CD4-positive, alpha-beta memory T cell (primary cell): ENCODE data around the gene CLEC3A. TPM values are rescaled to one million over a fixed set of nuclear protein-coding genes. Genes with fewer than 3 reads are reported as not detected.

Experiments used
- CTCF ChIA-PET: fragments of 350-600 bp; sonication (Branson Sonifier 250); formaldehyde crosslinking; loops from one replicate; lab custom pipeline; 2021; ENCODE audit warnings: inconsistent platforms; ENCODE audit not compliant: partially characterized antibody; lab: Charles Lee
- POLR2A ChIA-PET: fragments of 350-600 bp; sonication (Branson Sonifier 250); formaldehyde crosslinking; loops from one replicate; lab custom pipeline; 2021; ENCODE audit not compliant: partially characterized antibody; lab: Charles Lee
- DNase-seq, 5 donors: peaks; one replicate each; pipeline versions ENCODE4 v3.0.0 to v3.0.0-alpha.2; 2020 to 2022; ENCODE audit warnings: mixed read lengths in 1 of 5
- H3K27ac ChIP-seq: one replicate; pipeline ENCODE4 v1.7.0; 2013; ENCODE audit warnings: low read depth, low read length
- H3K27me3 ChIP-seq: 2 replicates; pipeline ENCODE4 v1.7.0; 2013; ENCODE audit warnings: mild to moderate bottlenecking, low read length, moderate library complexity; ENCODE audit not compliant: insufficient read depth
- H3K36me3 ChIP-seq: 2 replicates; pipeline ENCODE4 v1.7.0; 2013; ENCODE audit warnings: mild to moderate bottlenecking, low read length, moderate library complexity; ENCODE audit not compliant: insufficient read depth
- H3K4me1 ChIP-seq: 2 replicates; pipeline ENCODE4 v1.7.0; 2013; ENCODE audit warnings: mild to moderate bottlenecking, low read length, moderate library complexity; ENCODE audit not compliant: insufficient read depth
- H3K4me3 ChIP-seq, 2 donors: one replicate each; pipeline ENCODE4 v1.7.0; 2013; ENCODE audit warnings: low read length in 2 of 2, mild to moderate bottlenecking in 1 of 2
- H3K9me3 ChIP-seq, 2 donors: one replicate each; pipeline ENCODE4 v1.7.0; 2013; ENCODE audit warnings: low read length in 2 of 2, control low read depth in 1 of 2; ENCODE audit not compliant: control insufficient read depth in 1 of 2
- H3K27ac Mint-ChIP-seq, 7 donors: one replicate each; pipeline ENCODE4 v1.8.0; 2020 to 2021; ENCODE audit warnings: mixed read lengths in 7 of 7, mild to moderate bottlenecking in 6 of 7, inconsistent platforms in 3 of 7, moderate library complexity in 3 of 7
- H3K27me3 Mint-ChIP-seq, 2 donors: one replicate each; pipeline ENCODE4 v1.8.0; 2020 to 2021; ENCODE audit warnings: mixed read lengths in 2 of 2
- H3K36me3 Mint-ChIP-seq, 2 donors: one replicate each; pipeline ENCODE4 v1.8.0; 2020 to 2021; ENCODE audit warnings: mixed read lengths in 2 of 2, inconsistent platforms in 1 of 2, mild to moderate bottlenecking in 1 of 2
- H3K4me1 Mint-ChIP-seq, 4 donors: one replicate each; pipeline ENCODE4 v1.8.0; 2020 to 2021; ENCODE audit warnings: mixed read lengths in 4 of 4, mild to moderate bottlenecking in 1 of 4
- H3K4me3 Mint-ChIP-seq, 8 donors: one replicate each; pipeline ENCODE4 v1.8.0; 2020 to 2021; ENCODE audit warnings: mixed read lengths in 8 of 8, mild to moderate bottlenecking in 7 of 8, moderate library complexity in 6 of 8, inconsistent platforms in 3 of 8
- H3K9me3 Mint-ChIP-seq, 8 donors: one replicate each; pipeline ENCODE4 v1.8.0; 2020 to 2021; ENCODE audit warnings: mixed read lengths in 8 of 8, mild to moderate bottlenecking in 5 of 8, inconsistent platforms in 3 of 8, moderate library complexity in 1 of 8
- intact Hi-C: fragments of 100-400 bp; cut with micrococcal nuclease; formaldehyde crosslinking; loops from one replicate; pipeline ENCODE4 v1.15.1; 2023
- polyA plus RNA-seq, 2 donors: library from polyadenylated mRNA; unstranded; fragments of 300-500 nt; fragmentation: Illumina TruSeq; gene quantifications; one replicate each; pipeline ENCODE4 v1.2.3, GENCODE V29; 2021
- total RNA-seq, 2 experiments: library from RNA; stranded (reverse); gene quantifications; one replicate each; pipeline ENCODE4 v1.2.3, GENCODE V29; 2021

The CLEC3A gene
- not detected for total RNA-seq
- polyA plus RNA-seq = not detected

GRCh38 chr16:78022347-78023060 lies at the start of gene CLEC3A:
Gene CLEC3A (plus strand): TSS chr16:78022548. CDS start chr16:78022627, 79 bp downstream.
- CTCF ChIA-PET = no interaction called here
- Mint-ChIP-seq H3K9me3 (peaks cover 0 to 1% (median 0%) of the 10 kb centered on the region in 8 donors), H3K27ac (no peak within 1 kb of the TSS), H3K27me3 (peaks cover 3 to 4% of the 10 kb centered on the region in 2 donors), H3K36me3 (no peaks in the 10 kb centered on the region), H3K4me3 (no peak within 1 kb of the TSS), H3K4me1 (no peaks in the 10 kb centered on the region)
- Histone ChIP-seq H3K36me3 (no peaks in the 10 kb centered on the region), H3K27ac (no peak within 1 kb of the TSS), H3K4me1 (no peaks in the 10 kb centered on the region), H3K27me3 (no peaks in the 10 kb centered on the region), H3K9me3 (no peaks in the 10 kb centered on the region), H3K4me3 (no peak within 1 kb of the TSS)
- intact Hi-C loops = no loop called here
- DNase-seq = no peak
- POLR2A ChIA-PET = no interaction called here

- H3K4me3 Mint-ChIP-seq = no peak overlapping the region
- DNase-seq = no peak
- no peaks in the 10 kb centered on the region for H3K9me3 Mint-ChIP-seq
- peaks cover 0 to 2% (median 0%) of the 10 kb centered on the region in 4 donors for H3K4me1 Mint-ChIP-seq
- Histone ChIP-seq H3K27me3 (no peaks in the 10 kb centered on the region), H3K36me3 (no peaks in the 10 kb centered on the region), H3K4me3 (no peak overlapping the region), H3K4me1 (no peaks in the 10 kb centered on the region), H3K9me3 (no peaks in the 10 kb centered on the region), H3K27ac (no peak overlapping the region)
- intact Hi-C loops = no loop called here
- H3K36me3 Mint-ChIP-seq = no peaks in the 10 kb centered on the region
- ChIA-PET CTCF (interaction anchor here (1.5 kb wide), 1 partner anchor 300 kb away, joined by 7 read pairs; no protein-coding TSS in a partner anchor), POLR2A (no interaction called here)
- H3K27me3 Mint-ChIP-seq = peaks cover 7 to 20% of the 10 kb centered on the region in 2 donors
- H3K27ac Mint-ChIP-seq = no peak overlapping the region
These were observed 47.5 kb upstream of the CLEC3A start for GRCh38 chr16:77974883-77975282.

GRCh38 chr16:77975942-77976341 lies 46.4 kb upstream of the CLEC3A start:
- H3K27ac Mint-ChIP-seq = no peak overlapping the region
- peaks cover 0 to 2% (median 0%) of the 10 kb centered on the region in 4 donors for H3K4me1 Mint-ChIP-seq
- Histone ChIP-seq H3K4me1 (no peaks in the 10 kb centered on the region), H3K9me3 (no peaks in the 10 kb centered on the region), H3K27ac (no peak overlapping the region), H3K4me3 (no peak overlapping the region), H3K27me3 (no peaks in the 10 kb centered on the region), H3K36me3 (no peaks in the 10 kb centered on the region)
- no peak for DNase-seq
- CTCF ChIA-PET = interaction anchor here (0.7 to 1.3 kb wide), 2 partner anchors 11 to 301 kb away, joined by 3 to 4 read pairs; no protein-coding TSS in a partner anchor
- intact Hi-C loops = no loop called here
- POLR2A ChIA-PET = no interaction called here
- no peaks in the 10 kb centered on the region for H3K9me3 Mint-ChIP-seq
- H3K27me3 Mint-ChIP-seq = peaks cover 7 to 20% of the 10 kb centered on the region in 2 donors
- no peaks in the 10 kb centered on the region for H3K36me3 Mint-ChIP-seq
- no peak overlapping the region for H3K4me3 Mint-ChIP-seq

- Mint-ChIP-seq H3K4me3 (no peak overlapping the region), H3K27me3 (peaks cover 7 to 18% of the 10 kb centered on the region in 2 donors), H3K9me3 (no peaks in the 10 kb centered on the region), H3K27ac (no peak overlapping the region), H3K36me3 (no peaks in the 10 kb centered on the region), H3K4me1 (no peaks in the 10 kb centered on the region)
- H3K36me3 ChIP-seq = no peaks in the 10 kb centered on the region
- ChIA-PET CTCF (interaction anchor here (1.3 kb wide), 1 partner anchor 12 kb away, joined by 3 read pairs; no protein-coding TSS in a partner anchor), POLR2A (no interaction called here)
- no peak overlapping the region for H3K27ac ChIP-seq
- no peaks in the 10 kb centered on the region for H3K27me3 ChIP-seq
- no peak for DNase-seq
- H3K4me1 ChIP-seq = no peaks in the 10 kb centered on the region
- H3K4me3 ChIP-seq = no peak overlapping the region
- H3K9me3 ChIP-seq = no peaks in the 10 kb centered on the region
- intact Hi-C loops = no loop called here
These were observed 45.0 kb upstream of the CLEC3A start for GRCh38 chr16:77977339-77977738.

GRCh38 chr16:77985111-77985510 lies 37.2 kb upstream of the CLEC3A start:
- H3K9me3 ChIP-seq = no peaks in the 10 kb centered on the region
- CTCF ChIA-PET = interaction anchor here (1.4 to 4.8 kb wide), 2 partner anchors 13 to 17 kb away, joined by 4 to 26 read pairs; no protein-coding TSS in a partner anchor
- POLR2A ChIA-PET = no interaction called here
- no peaks in the 10 kb centered on the region for H3K27me3 ChIP-seq
- H3K4me3 ChIP-seq = no peak overlapping the region
- H3K27ac ChIP-seq = no peak overlapping the region
- no peaks in the 10 kb centered on the region for H3K4me1 ChIP-seq
- Mint-ChIP-seq H3K4me3 (no peak overlapping the region), H3K9me3 (no peaks in the 10 kb centered on the region), H3K27ac (no peak overlapping the region), H3K27me3 (peaks cover 5 to 10% of the 10 kb centered on the region in 2 donors), H3K36me3 (no peaks in the 10 kb centered on the region), H3K4me1 (no peaks in the 10 kb centered on the region)
- intact Hi-C loops = no loop called here
- no peaks in the 10 kb centered on the region for H3K36me3 ChIP-seq
- no peak for DNase-seq

GRCh38 chr16:77986011-77986740 lies 36.2 kb upstream of the CLEC3A start:
- ChIA-PET POLR2A (no interaction called here), CTCF (interaction anchor here (1.4 to 4.8 kb wide), 2 partner anchors 14 to 16 kb away, joined by 4 to 26 read pairs; no protein-coding TSS in a partner anchor)
- DNase-seq = no peak
- Histone ChIP-seq H3K27ac (no peak overlapping the region), H3K4me1 (no peaks in the 10 kb centered on the region), H3K4me3 (no peak overlapping the region), H3K36me3 (no peaks in the 10 kb centered on the region), H3K27me3 (no peaks in the 10 kb centered on the region), H3K9me3 (no peaks in the 10 kb centered on the region)
- intact Hi-C loops = no loop called here
- Mint-ChIP-seq H3K4me1 (no peaks in the 10 kb centered on the region), H3K9me3 (peaks cover 0 to 1% (median 0%) of the 10 kb centered on the region in 8 donors), H3K27ac (no peak overlapping the region), H3K27me3 (peaks cover 6 to 10% of the 10 kb centered on the region in 2 donors), H3K36me3 (no peaks in the 10 kb centered on the region), H3K4me3 (no peak overlapping the region)

GRCh38 chr16:77987810-77988209 lies 34.5 kb upstream of the CLEC3A start:
- Histone ChIP-seq H3K27me3 (no peaks in the 10 kb centered on the region), H3K27ac (no peak overlapping the region), H3K36me3 (no peaks in the 10 kb centered on the region), H3K9me3 (no peaks in the 10 kb centered on the region), H3K4me1 (no peaks in the 10 kb centered on the region), H3K4me3 (no peak overlapping the region)
- Mint-ChIP-seq H3K4me1 (no peaks in the 10 kb centered on the region), H3K27me3 (peaks cover 6 to 10% of the 10 kb centered on the region in 2 donors), H3K36me3 (no peaks in the 10 kb centered on the region), H3K4me3 (no peak overlapping the region), H3K9me3 (peaks cover 0 to 1% (median 0%) of the 10 kb centered on the region in 8 donors), H3K27ac (no peak overlapping the region)
- no peak for DNase-seq
- ChIA-PET POLR2A (no interaction called here), CTCF (interaction anchor here (1.0 to 4.8 kb wide), 2 partner anchors 8 to 14 kb away, joined by 3 to 26 read pairs; no protein-coding TSS in a partner anchor)
- intact Hi-C loops = no loop called here
